NCI-H1092 treated with DMSO at 0.1 percent for 48 hours (cell line): Measurements from ENCODE around the gene GTF2I.
A peak's percentile ranks its signal among the peaks of the same experiment; 100 is the strongest.
"Not testable (repeated sequence)": the region's sequence is repeated elsewhere in the genome, so short reads cannot be mapped to it uniquely, and the experiment has no call there.

Experiments used
- DNase-seq: peaks from one replicate; lab custom pipeline; 2025; lab: John Stamatoyannopoulos, UW

The GTF2I gene

GRCh38 chr7:74781746-74782145, 124.2 kb downstream of the GTF2I start:
- DNase-seq: not testable (repeated sequence)

GRCh38 chr7:74783595-74783994, 126.1 kb downstream of the GTF2I start:
- not testable (repeated sequence) for DNase-seq

- peak; percentile 92 for DNase-seq
Observed at GRCh38 chr7:74788369-74789150, 131.0 kb downstream of the GTF2I start.

GRCh38 chr7:74789200-74789736, 131.8 kb downstream of the GTF2I start:
- not testable (repeated sequence) for DNase-seq

- DNase-seq: not testable (repeated sequence)
Observed at GRCh38 chr7:74797848-74798622, 140.5 kb downstream of the GTF2I start.

GRCh38 chr7:74798644-74799043, 141.1 kb downstream of the GTF2I start:
- not testable (repeated sequence) for DNase-seq
